ENCODE measurements around the gene SLX9.

SLX9 gene

GRCh38 chr21:44930543-44930981 is 9.3 kb upstream of the SLX9 start:
- Mint-ChIP-seq H3K27ac (no peak overlapping the region), H3K4me1 (peaks cover 45% of the 10 kb centered on the region), H3K9me3 (peaks cover 4% of the 10 kb centered on the region), H3K36me3 (ENCODE audit: low read depth) (no peaks in the 10 kb centered on the region), H3K4me3 (peak overlapping the region; percentile 52), H3K27me3 (ENCODE audit: low read depth, poor library complexity) (peaks cover 94% of the 10 kb centered on the region)
- DNase-seq, result no peak
- TF ChIP-seq CTCF (IDR thresholded peaks at IDR 0.05), result no peak

- H3K4me1 Mint-ChIP-seq, result peaks cover 43% of the 10 kb centered on the region
- no peak for TF ChIP-seq CTCF (IDR thresholded peaks at IDR 0.05)
- peaks cover 4% of the 10 kb centered on the region for H3K9me3 Mint-ChIP-seq
- H3K27me3 Mint-ChIP-seq (ENCODE audit: low read depth, poor library complexity), result peaks cover 91% of the 10 kb centered on the region
- peak overlapping the region; percentile 74 for H3K4me3 Mint-ChIP-seq
- no peak overlapping the region for H3K27ac Mint-ChIP-seq
- no peak for DNase-seq
- H3K36me3 Mint-ChIP-seq (ENCODE audit: low read depth), result no peaks in the 10 kb centered on the region
Measured at GRCh38 chr21:44931137-44931500, 8.7 kb upstream of the SLX9 start.

- H3K9me3 Mint-ChIP-seq, result peaks cover 4% of the 10 kb centered on the region
- peaks cover 85% of the 10 kb centered on the region for H3K27me3 Mint-ChIP-seq (ENCODE audit: low read depth, poor library complexity)
- no peak for DNase-seq
- H3K27ac Mint-ChIP-seq, result no peak overlapping the region
- TF ChIP-seq CTCF (IDR thresholded peaks at IDR 0.05), result no peak
- peak overlapping the region; percentile 74 for H3K4me3 Mint-ChIP-seq
- peaks cover 36% of the 10 kb centered on the region for H3K4me1 Mint-ChIP-seq
- no peaks in the 10 kb centered on the region for H3K36me3 Mint-ChIP-seq (ENCODE audit: low read depth)
Measured at GRCh38 chr21:44931501-44932407, 8.1 kb upstream of the SLX9 start.

- H3K4me3 Mint-ChIP-seq, result no peak overlapping the region
- no peak overlapping the region for H3K27ac Mint-ChIP-seq
- peaks cover 4% of the 10 kb centered on the region for H3K9me3 Mint-ChIP-seq
- H3K27me3 Mint-ChIP-seq (ENCODE audit: low read depth, poor library complexity), result peaks cover 82% of the 10 kb centered on the region
- H3K36me3 Mint-ChIP-seq (ENCODE audit: low read depth), result no peaks in the 10 kb centered on the region
- H3K4me1 Mint-ChIP-seq, result peaks cover 28% of the 10 kb centered on the region
- DNase-seq, result peak; percentile 63
- TF ChIP-seq CTCF (IDR thresholded peaks at IDR 0.05), result peak; percentile 32
Measured at GRCh38 chr21:44932408-44933181, 7.2 kb upstream of the SLX9 start.

- Mint-ChIP-seq H3K4me1 (peaks cover 20% of the 10 kb centered on the region), H3K27me3 (ENCODE audit: low read depth, poor library complexity) (peaks cover 74% of the 10 kb centered on the region), H3K36me3 (ENCODE audit: low read depth) (no peaks in the 10 kb centered on the region), H3K4me3 (no peak overlapping the region), H3K9me3 (peaks cover 4% of the 10 kb centered on the region), H3K27ac (no peak overlapping the region)
- DNase-seq, result no peak
- TF ChIP-seq CTCF (IDR thresholded peaks at IDR 0.05), result no peak
Measured at GRCh38 chr21:44933199-44933917, 6.5 kb upstream of the SLX9 start.

Data from nephron progenitor cell (in vitro differentiated cells).